ENCODE data around the gene TSPAN3. TPM values are rescaled to one million over a fixed set of nuclear protein-coding genes. Genes with fewer than 3 reads are reported as not detected.

The TSPAN3 gene
- total RNA-seq, 1 donor from 2014 or later = 288 TPM

- no peaks in the 10 kb centered on the region for H3K9me3 Mint-ChIP-seq
- no peak overlapping the region for H3K27ac Mint-ChIP-seq
- H3K4me3 Mint-ChIP-seq = no peak overlapping the region
- no peaks in the 10 kb centered on the region for H3K4me1 Mint-ChIP-seq (ENCODE audit: unreplicated experiment)
- no peak for DNase-seq (ENCODE audit: extremely low spot score, unreplicated experiment)
- H3K36me3 Mint-ChIP-seq = no peaks in the 10 kb centered on the region
- peaks cover 7% of the 10 kb centered on the region for H3K27me3 Mint-ChIP-seq
- no peak for TF ChIP-seq CTCF (conservative IDR thresholded peaks at IDR 0.05)
Observed at GRCh38 chr15:77002436-77002835, 68.5 kb downstream of the TSPAN3 start.

GRCh38 chr15:77001966-77002365, 68.9 kb downstream of the TSPAN3 start:
- H3K36me3 Mint-ChIP-seq = no peaks in the 10 kb centered on the region
- H3K9me3 Mint-ChIP-seq = no peaks in the 10 kb centered on the region
- no peak for DNase-seq (ENCODE audit: extremely low spot score, unreplicated experiment)
- no peak for TF ChIP-seq CTCF (conservative IDR thresholded peaks at IDR 0.05)
- no peak overlapping the region for H3K4me3 Mint-ChIP-seq
- H3K4me1 Mint-ChIP-seq (ENCODE audit: unreplicated experiment) = no peaks in the 10 kb centered on the region
- no peak overlapping the region for H3K27ac Mint-ChIP-seq
- H3K27me3 Mint-ChIP-seq = peaks cover 7% of the 10 kb centered on the region

- no peaks in the 10 kb centered on the region for H3K36me3 Mint-ChIP-seq
- H3K9me3 Mint-ChIP-seq = no peaks in the 10 kb centered on the region
- DNase-seq (ENCODE audit: extremely low spot score, unreplicated experiment) = no peak
- no peak overlapping the region for H3K27ac Mint-ChIP-seq
- no peaks in the 10 kb centered on the region for H3K4me1 Mint-ChIP-seq (ENCODE audit: unreplicated experiment)
- no peak for TF ChIP-seq CTCF (conservative IDR thresholded peaks at IDR 0.05)
- H3K4me3 Mint-ChIP-seq = no peak overlapping the region
- H3K27me3 Mint-ChIP-seq = peaks cover 7% of the 10 kb centered on the region
Observed at GRCh38 chr15:77001351-77001750, 69.6 kb downstream of the TSPAN3 start.

GRCh38 chr15:76999996-77000395, 70.9 kb downstream of the TSPAN3 start:
- H3K27ac Mint-ChIP-seq = no peak overlapping the region
- no peak overlapping the region for H3K4me3 Mint-ChIP-seq
- DNase-seq (ENCODE audit: extremely low spot score, unreplicated experiment) = no peak
- no peaks in the 10 kb centered on the region for H3K9me3 Mint-ChIP-seq
- TF ChIP-seq CTCF (conservative IDR thresholded peaks at IDR 0.05) = no peak
- H3K36me3 Mint-ChIP-seq = no peaks in the 10 kb centered on the region
- H3K4me1 Mint-ChIP-seq (ENCODE audit: unreplicated experiment) = no peaks in the 10 kb centered on the region
- H3K27me3 Mint-ChIP-seq = peaks cover 7% of the 10 kb centered on the region

GRCh38 chr15:76998663-76999285, 72.1 kb downstream of the TSPAN3 start:
- Mint-ChIP-seq H3K36me3 (no peaks in the 10 kb centered on the region), H3K27me3 (peaks cover 3% of the 10 kb centered on the region), H3K27ac (no peak overlapping the region), H3K9me3 (no peaks in the 10 kb centered on the region), H3K4me3 (no peak overlapping the region), H3K4me1 (ENCODE audit: unreplicated experiment) (no peaks in the 10 kb centered on the region)
- no peak for DNase-seq (ENCODE audit: extremely low spot score, unreplicated experiment)
- no peak for TF ChIP-seq CTCF (conservative IDR thresholded peaks at IDR 0.05)
